Activated gamma-delta T cell (primary cell): ENCODE data around the gene PPP1R37.

ENCODE experiments used
- DNase-seq: peaks from one replicate; lab custom pipeline; 2025; lab: John Stamatoyannopoulos, UW
- total RNA-seq, 2 donors: gene quantifications; one replicate each; lab custom pipeline; 2026; lab: John Stamatoyannopoulos, UW

Gene PPP1R37
- total RNA-seq, result 44.0 to 46.4 reads per million in 2 donors

GRCh38 chr19:45092747-45093678 lies at the start of gene PPP1R37:
Gene PPP1R37 (plus strand): TSS chr19:45093179. CDS start chr19:45093326, 147 bp downstream.
- peak; percentile 83 for DNase-seq

DNA sequence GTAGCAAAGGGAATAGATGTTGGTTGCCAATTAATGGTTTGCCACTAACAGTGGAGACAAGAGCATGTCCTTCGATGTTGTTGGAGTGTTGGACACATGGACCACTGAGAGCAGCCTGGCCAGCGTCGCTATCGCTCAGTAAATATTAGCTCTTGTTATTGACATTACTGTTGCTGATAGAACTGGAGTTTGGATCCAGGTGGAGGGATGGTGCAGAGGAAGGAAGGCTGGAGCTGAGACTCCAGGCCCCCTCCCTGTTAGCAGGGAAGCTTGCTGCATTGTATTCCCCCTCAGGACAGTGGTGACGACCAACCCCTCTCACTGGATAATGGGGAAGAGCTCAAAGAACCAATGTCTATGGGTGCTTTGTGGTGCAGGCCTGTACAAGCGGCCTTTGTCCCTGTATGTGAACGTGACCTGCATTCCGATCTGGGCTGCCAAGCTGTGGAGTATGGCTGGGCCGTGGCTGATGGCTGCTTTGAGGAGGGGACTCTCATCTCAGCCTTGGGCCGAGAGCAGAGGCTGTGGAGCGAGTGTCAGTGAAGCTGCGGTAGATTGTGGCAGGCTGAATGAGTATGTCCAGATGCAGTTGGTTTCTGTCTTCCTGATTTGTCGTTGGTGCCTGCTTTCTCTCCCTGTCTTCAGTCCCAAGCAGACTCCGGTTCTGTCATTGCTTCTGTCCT lies 47.2 kb upstream of the PPP1R37 start:
- no peak for DNase-seq

DNA sequence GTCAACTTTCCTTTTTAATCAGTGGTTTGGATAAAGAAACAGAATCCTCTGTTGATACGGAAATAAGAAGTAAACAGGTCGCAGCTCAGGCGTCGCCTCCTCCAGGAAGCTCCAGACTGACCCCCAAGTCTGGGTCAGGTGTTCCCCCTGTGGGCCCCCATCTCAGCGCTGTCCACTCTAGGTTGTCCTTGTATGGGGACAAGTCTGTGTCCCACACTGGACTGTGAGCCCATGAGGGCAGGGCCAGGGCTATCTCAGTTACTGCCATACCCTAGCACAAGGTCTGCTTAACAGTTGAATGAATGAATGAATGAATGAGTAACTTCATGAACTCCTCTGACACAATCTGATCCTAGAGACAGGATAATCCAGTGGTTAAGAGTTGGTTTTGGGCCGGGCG lies 46.6 kb upstream of the PPP1R37 start:
- no peak for DNase-seq

DNA sequence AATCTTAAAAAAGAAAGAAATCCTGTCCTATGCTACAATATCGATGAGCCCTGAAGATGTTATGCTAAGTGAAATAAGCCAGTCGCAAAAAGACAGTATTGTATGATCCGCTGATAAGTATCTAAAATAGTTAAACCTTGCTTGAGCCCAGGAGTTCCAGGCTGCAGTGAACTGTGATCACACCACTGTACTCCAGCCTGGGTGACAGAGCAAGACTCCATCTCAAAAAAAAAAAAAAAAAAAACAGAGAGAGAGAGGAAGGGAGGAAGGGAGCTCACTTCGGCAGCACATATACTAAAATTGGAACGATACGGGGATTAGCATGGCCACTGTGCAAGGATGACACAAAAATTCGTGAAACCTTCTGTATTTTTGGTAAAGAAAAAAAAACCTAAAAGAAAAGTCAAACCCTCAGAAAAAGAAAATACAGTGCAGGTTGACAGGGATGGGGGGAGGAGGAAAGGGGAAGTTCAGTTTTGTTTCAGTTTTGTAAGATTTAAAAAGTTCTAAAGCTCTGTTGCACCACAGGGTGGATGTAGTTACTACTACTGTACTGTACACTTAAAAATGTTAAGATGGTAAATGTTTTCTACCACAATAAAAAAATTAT lies 45.7 kb upstream of the PPP1R37 start:
- DNase-seq, result no peak

- no peak for DNase-seq
These were observed 43.8 kb upstream of the PPP1R37 start for GRCh38 chr19:45049073-45049736.

DNA sequence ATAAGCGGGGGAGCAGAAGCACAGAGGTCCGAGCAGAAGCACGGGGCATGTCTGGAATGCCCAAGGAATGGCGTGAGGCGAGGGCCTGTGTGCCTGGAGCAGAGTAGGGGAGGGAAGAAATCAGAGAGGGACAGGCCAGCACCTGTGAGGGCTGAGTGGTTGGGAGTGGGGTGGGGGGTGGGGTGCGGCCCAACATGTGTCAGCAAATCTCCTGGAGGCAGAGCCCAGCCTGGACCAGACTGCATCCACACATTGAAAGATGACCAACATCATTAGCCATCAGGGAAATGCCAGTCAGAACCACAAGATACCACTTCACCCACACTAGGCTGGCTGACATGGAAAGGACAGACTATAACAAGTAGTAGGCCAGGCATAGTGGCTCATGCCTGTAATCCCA lies 42.9 kb upstream of the PPP1R37 start:
- no peak for DNase-seq

DNA sequence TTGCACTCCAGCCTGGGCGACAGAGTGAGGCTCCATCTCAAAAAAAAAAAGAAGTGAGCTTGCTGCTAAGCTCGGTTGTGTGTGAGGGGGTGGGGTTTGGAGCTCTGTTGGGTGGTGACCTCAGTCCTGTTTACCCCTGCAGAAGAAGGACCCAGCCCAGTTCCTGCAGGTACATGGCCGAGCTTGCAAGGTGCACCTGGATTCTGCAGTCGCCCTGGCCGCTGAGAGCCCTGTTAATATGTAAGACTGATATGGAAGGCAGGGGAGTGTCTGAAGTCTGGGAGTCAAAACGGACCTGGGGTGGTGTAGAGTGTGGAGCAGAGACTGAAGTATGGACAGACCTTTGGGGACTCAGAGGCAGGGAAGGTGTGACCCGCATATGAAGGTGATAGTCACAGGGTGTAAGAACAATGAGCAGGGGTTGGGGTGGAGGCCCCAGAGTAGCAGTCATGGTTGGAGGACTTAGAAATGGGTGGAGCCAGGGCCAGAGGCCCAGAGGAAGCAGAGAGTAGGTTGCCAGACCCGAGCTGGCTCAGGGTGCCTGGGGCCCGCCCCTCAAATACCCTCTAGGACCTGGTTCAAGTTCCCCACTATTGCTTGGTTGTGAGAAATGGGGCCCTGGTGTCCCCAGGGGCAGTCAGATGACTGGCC lies 40.9 kb upstream of the PPP1R37 start:
- no peak for DNase-seq

- DNase-seq, result no peak
These were observed 36.1 kb upstream of the PPP1R37 start for GRCh38 chr19:45056831-45057230.

DNA sequence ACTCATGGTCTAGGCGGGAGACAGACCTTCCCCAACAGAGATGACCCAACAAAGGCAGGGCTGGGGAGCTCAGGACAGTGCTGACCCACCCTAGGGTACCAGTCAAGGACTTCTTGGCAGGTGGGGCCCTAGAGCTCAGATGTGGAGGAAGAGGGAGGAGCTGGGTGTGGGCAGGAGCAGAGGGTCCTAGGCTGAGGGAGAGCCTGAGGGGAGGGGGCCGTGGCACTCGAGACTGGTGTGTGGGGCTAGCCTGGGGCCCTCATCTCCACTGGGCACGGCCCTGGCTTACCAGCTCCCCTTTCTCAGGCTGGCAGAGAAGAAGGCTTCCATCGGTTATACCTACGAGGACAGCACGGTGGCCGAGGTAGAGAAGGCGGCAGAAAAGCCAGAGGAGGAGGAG lies 35.5 kb upstream of the PPP1R37 start:
- no peak for DNase-seq

DNA sequence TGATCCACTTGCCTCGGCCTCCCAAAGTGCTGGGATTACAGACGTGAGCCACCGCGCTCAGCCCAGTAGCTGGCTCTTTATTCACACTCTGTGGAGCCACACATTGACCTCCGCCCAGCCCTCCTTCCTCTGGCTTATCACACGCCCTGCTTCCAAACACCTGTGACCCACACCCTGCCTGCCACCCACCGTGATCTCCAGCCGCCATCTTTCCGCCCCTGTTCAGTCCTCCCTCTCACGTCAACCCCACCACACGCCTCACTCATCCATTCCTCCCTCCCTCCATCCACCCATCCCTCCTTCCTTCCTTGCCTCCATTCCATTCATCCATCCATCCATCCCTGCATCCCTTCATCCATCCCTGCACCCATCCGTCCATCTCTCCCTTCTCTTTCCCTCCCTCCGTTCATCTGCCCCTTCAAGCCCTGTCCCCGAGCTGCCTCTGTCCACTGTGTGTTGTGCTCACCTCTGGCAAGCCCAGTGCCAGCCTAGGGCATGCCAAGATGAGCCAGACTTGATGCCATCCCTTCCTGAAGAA lies 34.3 kb upstream of the PPP1R37 start:
- DNase-seq, result no peak

- no peak for DNase-seq
These were observed 33.6 kb upstream of the PPP1R37 start for GRCh38 chr19:45059258-45059965.

GRCh38 chr19:45061965-45062364 lies 31.0 kb upstream of the PPP1R37 start:
- no peak for DNase-seq

GRCh38 chr19:45063851-45064801 lies 28.9 kb upstream of the PPP1R37 start:
- DNase-seq, result no peak

- DNase-seq, result no peak
These were observed 25.9 kb upstream of the PPP1R37 start for GRCh38 chr19:45066921-45067661.

- DNase-seq, result no peak
These were observed 24.9 kb upstream of the PPP1R37 start for GRCh38 chr19:45068041-45068440.

DNA sequence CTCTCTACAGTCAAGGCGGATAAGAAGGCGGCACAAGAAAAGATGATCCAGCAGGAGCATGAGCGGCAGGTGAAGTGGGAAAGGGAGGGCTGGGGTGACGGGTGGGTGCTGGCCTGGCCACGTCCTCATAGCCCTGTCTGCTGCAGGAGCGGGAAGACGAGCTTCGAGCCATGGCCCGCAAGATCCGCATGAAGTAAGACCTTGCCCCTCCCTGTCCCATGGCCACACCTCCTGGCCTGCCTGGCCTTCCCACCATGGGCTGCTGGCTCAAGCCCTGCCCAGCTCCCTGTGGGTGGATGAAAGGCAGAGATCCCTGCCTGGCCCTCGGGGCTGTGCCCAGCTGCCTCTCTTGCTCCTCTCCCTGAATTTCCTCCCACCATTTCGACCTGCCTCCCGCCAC lies 23.9 kb upstream of the PPP1R37 start:
- no peak for DNase-seq

GRCh38 chr19:45070214-45070613 lies 22.8 kb upstream of the PPP1R37 start:
- DNase-seq, result no peak

GRCh38 chr19:45070861-45071544 lies 22.0 kb upstream of the PPP1R37 start:
- DNase-seq, result no peak
